GM12878 (cell line): Measurements from ENCODE around the gene SNAI3. TPM values are rescaled to one million over a fixed set of nuclear protein-coding genes. Genes with fewer than 3 reads are reported as not detected.
A peak's percentile ranks its signal among the peaks of the same experiment; 100 is the strongest.

ENCODE experiments used
- BRCA1 ChIP-seq: IDR thresholded peaks from 2 replicates; pipeline ENCODE4 v1.6.1; 2011; ENCODE audit warnings: low read depth, low read length, improper control_type of control experiment
- CBX5 ChIP-seq: sonication (generic); IDR thresholded peaks from 2 replicates; pipeline ENCODE4 v1.6.1; 2016; ENCODE audit warnings: low read depth, moderate library complexity, mild to moderate bottlenecking, inconsistent platforms
- CEBPB ChIP-seq, 2 experiments: fragments of 150-350 bp in 1 of 2; IDR thresholded peaks; 2 replicates each; pipeline ENCODE4 v1.6.1; 2012 to 2014; ENCODE audit warnings: low read depth in 2 of 2, low read length in 2 of 2, borderline replicate concordance in 1 of 2, inconsistent platforms in 1 of 2
- CHD2 ChIP-seq: IDR thresholded peaks from 2 replicates; pipeline ENCODE4 v1.6.1; 2011; ENCODE audit warnings: low read depth, low read length, improper control_type of control experiment, borderline replicate concordance
- CHD4 ChIP-seq: fragments of 200-600 bp; sonication (generic); IDR thresholded peaks from 2 replicates; pipeline ENCODE4 v1.6.1; 2016; ENCODE audit warnings: mild to moderate bottlenecking
- EED ChIP-seq: sonication (generic); IDR thresholded peaks from 2 replicates; pipeline ENCODE4 v1.6.1; 2016; ENCODE audit warnings: antibody characterized with exemption, low read depth
- KDM1A ChIP-seq: fragments of 200-600 bp; sonication (generic); IDR thresholded peaks from 2 replicates; pipeline ENCODE4 v1.6.1; 2016; ENCODE audit warnings: borderline replicate concordance
- POLR2AphosphoS2 ChIP-seq: IDR thresholded peaks from 2 replicates; pipeline ENCODE4 v1.6.1; 2011; ENCODE audit warnings: low read depth, mild to moderate bottlenecking, low read length, improper control_type of control experiment, moderate library complexity
- SMAD5 ChIP-seq: IDR thresholded peaks from 2 replicates; pipeline ENCODE4 v1.6.1; 2016; ENCODE audit warnings: antibody characterized with exemption, low read depth
- SPI1 ChIP-seq: IDR thresholded peaks from 2 replicates; pipeline ENCODE4 v1.6.1; 2011; ENCODE audit warnings: low read depth, mild to moderate bottlenecking, low read length, moderate library complexity, borderline replicate concordance; ENCODE audit not compliant: insufficient read depth
- polyA plus RNA-seq, 11 experiments: library from polyadenylated mRNA; depleted of rRNA in 4 of 11; unstranded in 6 of 11; stranded (reverse) in 5 of 11; fragments of >200 nt; fragmentation: Nextera tagmentation in 4 of 11; fragmentation: Illumina TruSeq in 1 of 11; extraction: Ambion mirVana in 4 of 11; extraction: Trizol in 1 of 11; gene quantifications; 1 replicate in 1 of 11; 2 replicates in 10 of 11; pipeline versions ENCODE4 v1.2.1 to v1.2.3, GENCODE V29; 2011 to 2016; ENCODE audit warnings: inconsistent platforms in 2 of 11, missing spikeins in 2 of 11, low read depth in 1 of 11
- total RNA-seq, 4 experiments: library from RNA; depleted of rRNA in 3 of 4; stranded (reverse); fragments of >200 nt in 3 of 4; fragmentation: Illumina TruSeq in 1 of 4; extraction: Trizol in 1 of 4; gene quantifications; 2 replicates each; pipeline versions ENCODE4 v1.2.1 to v1.2.3, GENCODE V29; 2013 to 2021
- TF ChIP-seq, protein P1 (sequence below): fragments of 450-650 bp; IDR thresholded peaks from 2 replicates; pipeline ENCODE4 v1.6.1; 2017; ENCODE audit warnings: antibody characterized with exemption, mild to moderate bottlenecking, moderate library complexity
- TF ChIP-seq, protein P2 (sequence below): fragments of 450-650 bp; IDR thresholded peaks from 2 replicates; pipeline ENCODE4 v1.6.1; 2014; ENCODE audit warnings: mild to moderate bottlenecking
- TF ChIP-seq, protein P3 (sequence below): fragments of 150-350 bp; IDR thresholded peaks from 2 replicates; pipeline ENCODE4 v1.6.1; 2014; ENCODE audit warnings: mild to moderate bottlenecking, low read depth, low read length
- TF ChIP-seq, protein P4 (sequence below): fragments of 450-650 bp; conservative IDR thresholded peaks from 2 replicates; pipeline ENCODE4 v1.6.1; 2017; ENCODE audit warnings: mild to moderate bottlenecking, moderate library complexity
- TF ChIP-seq, protein P5 (sequence below), 3 experiments: IDR thresholded peaks in 2 of 3; conservative IDR thresholded peaks in 1 of 3; 2 replicates each; pipeline ENCODE4 v1.5.1; 2011; ENCODE audit warnings: low read depth in 3 of 3, low read length in 3 of 3, mild to moderate bottlenecking in 3 of 3, control low read depth in 2 of 3, moderate library complexity in 2 of 3, inconsistent platforms in 1 of 3, mixed read lengths in 1 of 3; ENCODE audit not compliant: control insufficient read depth in 2 of 3, insufficient read depth in 1 of 3; ENCODE audit errors: extremely low read depth in 1 of 3
- TF ChIP-seq, protein P6 (sequence below): IDR thresholded peaks from 2 replicates; pipeline ENCODE4 v1.6.1; 2011; ENCODE audit warnings: borderline replicate concordance, low read depth, mild to moderate bottlenecking, moderate library complexity, mixed read lengths, low read length; ENCODE audit not compliant: insufficient read depth; ENCODE audit errors: extremely low read length

SNAI3 gene
- total and polyA plus RNA-seq, 10 of the 15 experiments (the other 5 are each of a cell fraction or from before 2014, with no cell fraction given): 0.21 to 7.4 (median 3.0) TPM

DNA sequence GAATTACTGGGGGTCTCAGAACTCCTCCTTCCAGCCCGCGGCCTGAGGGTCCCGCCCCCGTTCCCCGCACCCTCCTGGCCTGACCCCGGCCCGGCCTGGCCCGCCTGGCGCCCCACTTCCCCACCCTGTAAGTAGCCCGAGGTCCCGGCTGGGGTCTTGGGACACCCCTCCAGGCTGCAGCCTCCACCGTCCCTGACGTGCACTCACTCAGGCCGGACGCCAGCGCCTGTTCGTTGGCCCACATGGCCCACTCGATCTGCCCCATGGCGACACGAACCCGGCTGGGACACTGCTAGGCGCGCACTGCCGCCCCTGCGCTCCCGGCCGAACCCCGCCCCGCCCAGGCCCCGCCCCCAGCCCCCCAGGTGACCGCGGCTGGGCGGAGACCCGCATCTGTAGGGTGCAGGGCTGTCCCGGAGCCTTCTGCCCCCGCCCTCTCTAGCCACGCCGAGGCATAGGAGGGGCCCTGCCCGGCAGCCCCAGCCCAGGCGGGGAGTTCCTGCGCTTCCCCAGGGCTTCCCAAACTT is 35.5 kb downstream of the SNAI3 start, which contains the start of gene CYBA (continued):
- TF ChIP-seq, protein P1, sequence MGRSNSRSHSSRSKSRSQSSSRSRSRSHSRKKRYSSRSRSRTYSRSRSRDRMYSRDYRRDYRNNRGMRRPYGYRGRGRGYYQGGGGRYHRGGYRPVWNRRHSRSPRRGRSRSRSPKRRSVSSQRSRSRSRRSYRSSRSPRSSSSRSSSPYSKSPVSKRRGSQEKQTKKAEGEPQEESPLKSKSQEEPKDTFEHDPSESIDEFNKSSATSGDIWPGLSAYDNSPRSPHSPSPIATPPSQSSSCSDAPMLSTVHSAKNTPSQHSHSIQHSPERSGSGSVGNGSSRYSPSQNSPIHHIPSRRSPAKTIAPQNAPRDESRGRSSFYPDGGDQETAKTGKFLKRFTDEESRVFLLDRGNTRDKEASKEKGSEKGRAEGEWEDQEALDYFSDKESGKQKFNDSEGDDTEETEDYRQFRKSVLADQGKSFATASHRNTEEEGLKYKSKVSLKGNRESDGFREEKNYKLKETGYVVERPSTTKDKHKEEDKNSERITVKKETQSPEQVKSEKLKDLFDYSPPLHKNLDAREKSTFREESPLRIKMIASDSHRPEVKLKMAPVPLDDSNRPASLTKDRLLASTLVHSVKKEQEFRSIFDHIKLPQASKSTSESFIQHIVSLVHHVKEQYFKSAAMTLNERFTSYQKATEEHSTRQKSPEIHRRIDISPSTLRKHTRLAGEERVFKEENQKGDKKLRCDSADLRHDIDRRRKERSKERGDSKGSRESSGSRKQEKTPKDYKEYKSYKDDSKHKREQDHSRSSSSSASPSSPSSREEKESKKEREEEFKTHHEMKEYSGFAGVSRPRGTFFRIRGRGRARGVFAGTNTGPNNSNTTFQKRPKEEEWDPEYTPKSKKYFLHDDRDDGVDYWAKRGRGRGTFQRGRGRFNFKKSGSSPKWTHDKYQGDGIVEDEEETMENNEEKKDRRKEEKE: no peak
- TF ChIP-seq, protein P2, sequence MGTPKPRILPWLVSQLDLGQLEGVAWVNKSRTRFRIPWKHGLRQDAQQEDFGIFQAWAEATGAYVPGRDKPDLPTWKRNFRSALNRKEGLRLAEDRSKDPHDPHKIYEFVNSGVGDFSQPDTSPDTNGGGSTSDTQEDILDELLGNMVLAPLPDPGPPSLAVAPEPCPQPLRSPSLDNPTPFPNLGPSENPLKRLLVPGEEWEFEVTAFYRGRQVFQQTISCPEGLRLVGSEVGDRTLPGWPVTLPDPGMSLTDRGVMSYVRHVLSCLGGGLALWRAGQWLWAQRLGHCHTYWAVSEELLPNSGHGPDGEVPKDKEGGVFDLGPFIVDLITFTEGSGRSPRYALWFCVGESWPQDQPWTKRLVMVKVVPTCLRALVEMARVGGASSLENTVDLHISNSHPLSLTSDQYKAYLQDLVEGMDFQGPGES: no peak
- TF ChIP-seq, protein P3, sequence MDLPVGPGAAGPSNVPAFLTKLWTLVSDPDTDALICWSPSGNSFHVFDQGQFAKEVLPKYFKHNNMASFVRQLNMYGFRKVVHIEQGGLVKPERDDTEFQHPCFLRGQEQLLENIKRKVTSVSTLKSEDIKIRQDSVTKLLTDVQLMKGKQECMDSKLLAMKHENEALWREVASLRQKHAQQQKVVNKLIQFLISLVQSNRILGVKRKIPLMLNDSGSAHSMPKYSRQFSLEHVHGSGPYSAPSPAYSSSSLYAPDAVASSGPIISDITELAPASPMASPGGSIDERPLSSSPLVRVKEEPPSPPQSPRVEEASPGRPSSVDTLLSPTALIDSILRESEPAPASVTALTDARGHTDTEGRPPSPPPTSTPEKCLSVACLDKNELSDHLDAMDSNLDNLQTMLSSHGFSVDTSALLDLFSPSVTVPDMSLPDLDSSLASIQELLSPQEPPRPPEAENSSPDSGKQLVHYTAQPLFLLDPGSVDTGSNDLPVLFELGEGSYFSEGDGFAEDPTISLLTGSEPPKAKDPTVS: no peak
- TF ChIP-seq POLR2AphosphoS2 (peak; percentile 85), SPI1 (no peak), CBX5 (no peak), CHD2 (no peak; the same call in 1 of the 2 replicates), EED (no peak), KDM1A (no peak), CHD4 (no peak), SMAD5 (peak; percentile 89), CEBPB (IDR thresholded peaks at IDR 0.05; ENCODE audit: borderline replicate concordance in 1 of 2, low read depth in 2 of 2, low read length in 2 of 2) (no peak), BRCA1 (no peak)
- TF ChIP-seq, protein P4, sequence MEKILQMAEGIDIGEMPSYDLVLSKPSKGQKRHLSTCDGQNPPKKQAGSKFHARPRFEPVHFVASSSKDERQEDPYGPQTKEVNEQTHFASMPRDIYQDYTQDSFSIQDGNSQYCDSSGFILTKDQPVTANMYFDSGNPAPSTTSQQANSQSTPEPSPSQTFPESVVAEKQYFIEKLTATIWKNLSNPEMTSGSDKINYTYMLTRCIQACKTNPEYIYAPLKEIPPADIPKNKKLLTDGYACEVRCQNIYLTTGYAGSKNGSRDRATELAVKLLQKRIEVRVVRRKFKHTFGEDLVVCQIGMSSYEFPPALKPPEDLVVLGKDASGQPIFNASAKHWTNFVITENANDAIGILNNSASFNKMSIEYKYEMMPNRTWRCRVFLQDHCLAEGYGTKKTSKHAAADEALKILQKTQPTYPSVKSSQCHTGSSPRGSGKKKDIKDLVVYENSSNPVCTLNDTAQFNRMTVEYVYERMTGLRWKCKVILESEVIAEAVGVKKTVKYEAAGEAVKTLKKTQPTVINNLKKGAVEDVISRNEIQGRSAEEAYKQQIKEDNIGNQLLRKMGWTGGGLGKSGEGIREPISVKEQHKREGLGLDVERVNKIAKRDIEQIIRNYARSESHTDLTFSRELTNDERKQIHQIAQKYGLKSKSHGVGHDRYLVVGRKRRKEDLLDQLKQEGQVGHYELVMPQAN: no peak
- TF ChIP-seq, protein P5, sequence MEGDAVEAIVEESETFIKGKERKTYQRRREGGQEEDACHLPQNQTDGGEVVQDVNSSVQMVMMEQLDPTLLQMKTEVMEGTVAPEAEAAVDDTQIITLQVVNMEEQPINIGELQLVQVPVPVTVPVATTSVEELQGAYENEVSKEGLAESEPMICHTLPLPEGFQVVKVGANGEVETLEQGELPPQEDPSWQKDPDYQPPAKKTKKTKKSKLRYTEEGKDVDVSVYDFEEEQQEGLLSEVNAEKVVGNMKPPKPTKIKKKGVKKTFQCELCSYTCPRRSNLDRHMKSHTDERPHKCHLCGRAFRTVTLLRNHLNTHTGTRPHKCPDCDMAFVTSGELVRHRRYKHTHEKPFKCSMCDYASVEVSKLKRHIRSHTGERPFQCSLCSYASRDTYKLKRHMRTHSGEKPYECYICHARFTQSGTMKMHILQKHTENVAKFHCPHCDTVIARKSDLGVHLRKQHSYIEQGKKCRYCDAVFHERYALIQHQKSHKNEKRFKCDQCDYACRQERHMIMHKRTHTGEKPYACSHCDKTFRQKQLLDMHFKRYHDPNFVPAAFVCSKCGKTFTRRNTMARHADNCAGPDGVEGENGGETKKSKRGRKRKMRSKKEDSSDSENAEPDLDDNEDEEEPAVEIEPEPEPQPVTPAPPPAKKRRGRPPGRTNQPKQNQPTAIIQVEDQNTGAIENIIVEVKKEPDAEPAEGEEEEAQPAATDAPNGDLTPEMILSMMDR (IDR thresholded peaks at IDR 0.05 in 2 of 3, conservative IDR thresholded peaks at IDR 0.05 in 1 of 3; ENCODE audit: control insufficient read depth in 2 of 3, extremely low read depth in 1 of 3, insufficient read depth in 1 of 3, low read depth in 3 of 3, low read length in 3 of 3): no peak
- TF ChIP-seq, protein P6, sequence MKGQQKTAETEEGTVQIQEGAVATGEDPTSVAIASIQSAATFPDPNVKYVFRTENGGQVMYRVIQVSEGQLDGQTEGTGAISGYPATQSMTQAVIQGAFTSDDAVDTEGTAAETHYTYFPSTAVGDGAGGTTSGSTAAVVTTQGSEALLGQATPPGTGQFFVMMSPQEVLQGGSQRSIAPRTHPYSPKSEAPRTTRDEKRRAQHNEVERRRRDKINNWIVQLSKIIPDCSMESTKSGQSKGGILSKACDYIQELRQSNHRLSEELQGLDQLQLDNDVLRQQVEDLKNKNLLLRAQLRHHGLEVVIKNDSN: peak; percentile 47
